HG03439 (cell line): ENCODE results near the gene SCAMP5.

Experiments
- ATAC-seq: cut with Tn5 transposase; IDR thresholded peaks from one replicate; pipeline ENCODE4 v1.9.1; 2021; ENCODE audit warnings: mild to moderate bottlenecking, moderate library complexity; ENCODE audit not compliant: unreplicated experiment

SCAMP5 gene

GRCh38 chr15:74976159-74976558, 19.2 kb upstream of the SCAMP5 start:
- ATAC-seq = no peak

DNA sequence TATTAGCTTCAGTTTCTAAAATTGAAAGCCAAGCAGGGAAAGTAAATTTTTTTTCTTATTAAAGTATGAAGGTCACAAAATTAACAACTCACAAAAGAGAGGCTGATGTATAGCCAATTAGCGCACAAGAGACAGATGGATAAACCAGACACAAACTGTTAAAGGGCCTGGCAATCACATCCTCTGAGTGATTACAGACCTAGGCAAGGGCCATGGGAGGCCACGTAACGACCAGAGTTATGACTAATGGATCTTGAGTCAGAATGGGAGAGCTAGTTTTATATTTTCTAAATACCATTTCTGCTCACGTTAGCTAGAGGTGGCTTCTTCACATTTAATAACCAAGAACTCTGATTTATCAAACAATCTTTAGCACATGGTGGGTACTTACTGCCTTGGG, 17.8 kb upstream of the SCAMP5 start:
- no peak for ATAC-seq

- ATAC-seq = no peak
These were observed 17.3 kb upstream of the SCAMP5 start for GRCh38 chr15:74978077-74978476.

DNA sequence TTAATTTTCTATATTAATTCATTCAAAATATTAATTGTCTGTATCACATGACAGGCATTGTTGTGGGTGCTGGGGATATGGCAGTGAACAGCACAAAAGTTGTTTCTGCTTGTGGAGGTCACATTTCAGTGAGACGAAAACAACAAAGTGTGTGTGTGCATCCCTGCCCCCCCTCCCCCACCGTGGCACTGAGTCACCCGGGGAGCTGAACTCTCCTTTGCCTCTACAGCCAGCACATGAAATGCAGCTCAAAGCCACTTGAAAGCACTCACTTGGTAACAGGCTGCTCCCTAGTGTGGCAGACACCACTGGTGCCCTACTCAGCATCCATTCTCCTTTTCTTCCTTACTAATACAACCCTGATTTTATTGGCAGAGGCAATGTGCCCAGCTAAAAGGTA, 16.9 kb upstream of the SCAMP5 start:
- no peak for ATAC-seq

GRCh38 chr15:74982183-74982582, 13.2 kb upstream of the SCAMP5 start:
- no peak for ATAC-seq

- no peak for ATAC-seq
These were observed 11.6 kb upstream of the SCAMP5 start for GRCh38 chr15:74983725-74984231.

DNA sequence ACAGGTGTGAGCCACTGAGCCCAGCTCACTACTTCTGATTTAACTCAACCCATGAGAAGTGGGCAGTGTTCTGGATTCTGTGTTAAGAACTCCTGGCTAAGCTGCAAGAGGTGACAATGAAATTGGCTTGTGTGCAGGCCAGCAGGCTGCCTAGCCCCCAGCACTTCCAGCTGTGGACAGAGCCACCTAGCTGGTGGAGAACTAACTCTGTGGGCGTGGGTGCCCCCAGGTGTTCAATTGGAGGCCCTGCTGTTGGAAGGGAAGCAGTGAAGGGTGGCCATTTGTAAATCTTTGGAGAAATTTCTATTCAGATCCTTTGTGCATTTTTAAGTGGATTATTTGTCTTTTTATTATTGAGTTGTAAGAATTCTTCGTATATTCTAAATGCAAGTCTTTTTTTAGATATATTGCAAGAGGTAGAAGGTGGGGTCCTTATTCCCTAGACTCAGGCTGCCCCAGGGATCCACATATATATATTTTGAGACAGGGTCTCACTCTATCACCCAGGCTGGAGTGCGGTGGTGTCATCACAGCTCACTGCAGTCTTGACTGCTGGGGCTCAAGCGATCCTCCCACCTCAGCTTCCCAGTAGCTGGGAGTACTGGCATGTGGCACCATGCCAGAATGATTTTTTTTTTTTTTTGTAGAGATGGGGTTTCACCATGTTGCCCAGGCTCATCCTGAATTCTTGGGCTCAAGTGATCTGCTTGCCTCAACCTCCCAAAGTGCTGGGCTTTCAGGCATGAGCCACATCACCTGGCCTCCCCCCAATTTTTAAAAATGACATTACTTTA, 7.2 kb upstream of the SCAMP5 start:
- ATAC-seq = no peak

GRCh38 chr15:74989527-74989926, 5.8 kb upstream of the SCAMP5 start:
- ATAC-seq = no peak

DNA sequence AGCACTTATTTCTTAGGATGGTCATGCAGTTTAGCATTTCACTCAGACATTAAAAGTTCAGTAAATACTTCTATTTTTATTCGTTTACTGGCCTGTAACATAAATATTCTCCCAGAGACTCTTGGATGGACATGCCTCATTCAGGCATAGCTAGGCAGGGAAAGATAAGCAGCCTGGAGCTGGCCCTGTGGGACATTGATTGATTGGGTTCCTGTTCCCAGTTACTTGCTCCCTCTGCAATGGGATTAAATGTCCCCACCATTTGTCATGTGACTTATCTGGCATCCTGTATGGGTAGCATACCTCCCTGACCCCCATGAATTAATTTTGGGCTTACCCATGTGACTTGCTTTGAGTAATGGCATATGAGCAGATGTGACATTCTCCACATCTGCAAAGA, 2.7 kb upstream of the SCAMP5 start:
- ATAC-seq = no peak

DNA sequence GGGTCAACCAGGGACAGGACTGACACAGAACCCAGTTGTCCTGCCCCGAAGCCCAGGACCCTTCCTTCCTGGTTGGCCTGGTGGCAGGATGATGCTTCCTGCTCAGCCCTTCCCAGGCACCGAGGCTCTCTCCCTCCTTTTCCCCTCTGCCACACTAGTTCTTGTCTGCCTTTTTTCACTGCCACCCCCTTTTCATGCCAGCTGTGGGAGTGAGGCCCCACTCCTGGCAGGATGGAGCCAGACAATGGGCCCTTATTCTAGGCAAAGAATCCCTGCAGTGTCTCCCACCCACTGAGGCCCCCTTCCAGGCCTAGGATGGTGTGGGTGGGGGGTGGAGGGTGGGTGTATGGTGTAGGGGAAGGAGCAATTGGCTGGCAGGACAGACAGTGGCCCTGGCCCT, 1.1 kb upstream of the SCAMP5 start:
- no peak for ATAC-seq

GRCh38 chr15:74994685-74995084, 678 bp upstream of the SCAMP5 start:
- ATAC-seq = no peak

- no peak for ATAC-seq
These were observed 709 bp downstream of the SCAMP5 start for GRCh38 chr15:74995779-74996765.

GRCh38 chr15:74997141-74997540, 1.8 kb downstream of the SCAMP5 start:
- no peak for ATAC-seq

DNA sequence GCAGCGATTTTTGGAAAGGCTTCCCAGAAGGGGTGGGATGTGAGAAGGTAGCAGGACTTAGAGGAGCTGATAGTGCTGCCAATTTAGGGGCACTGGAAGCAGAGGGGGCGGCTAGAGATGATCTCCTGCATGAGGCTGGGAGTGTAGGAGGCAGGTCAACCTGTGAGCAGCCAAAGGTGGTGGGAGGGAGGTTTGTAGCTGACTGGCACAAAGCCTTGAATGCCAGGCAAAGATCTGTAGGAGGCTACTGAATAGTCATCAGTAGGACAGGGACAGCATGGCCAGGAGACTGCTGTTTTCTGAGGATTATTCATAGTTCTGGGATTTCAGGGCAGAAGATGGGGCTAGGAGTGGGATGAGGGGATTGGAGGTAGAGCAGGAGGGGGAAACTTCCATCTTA, 2.2 kb downstream of the SCAMP5 start:
- no peak for ATAC-seq

GRCh38 chr15:75001310-75001709, 5.9 kb downstream of the SCAMP5 start:
- ATAC-seq = no peak

- no peak for ATAC-seq
These were observed 7.0 kb downstream of the SCAMP5 start for GRCh38 chr15:75002398-75002797.

DNA sequence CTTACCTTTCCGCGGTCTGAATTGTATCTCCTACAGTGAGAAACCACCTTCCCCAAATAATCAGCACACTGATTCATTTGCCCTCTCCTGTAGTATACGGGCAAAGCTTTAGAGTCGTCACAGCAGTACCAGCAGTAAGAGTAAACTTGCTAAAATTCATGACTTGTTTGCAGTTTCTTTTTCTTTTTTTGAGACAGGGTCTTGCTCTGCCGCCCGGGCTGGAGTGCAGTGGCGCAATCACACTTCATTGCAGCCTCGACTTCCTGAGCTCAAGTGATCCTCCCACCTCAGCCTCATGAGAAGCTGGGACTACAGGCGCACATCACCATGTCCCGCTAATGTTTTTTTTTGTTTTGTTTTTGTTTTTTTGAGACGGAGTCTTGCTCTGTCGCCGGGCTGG, 11.9 kb downstream of the SCAMP5 start:
- no peak for ATAC-seq

DNA sequence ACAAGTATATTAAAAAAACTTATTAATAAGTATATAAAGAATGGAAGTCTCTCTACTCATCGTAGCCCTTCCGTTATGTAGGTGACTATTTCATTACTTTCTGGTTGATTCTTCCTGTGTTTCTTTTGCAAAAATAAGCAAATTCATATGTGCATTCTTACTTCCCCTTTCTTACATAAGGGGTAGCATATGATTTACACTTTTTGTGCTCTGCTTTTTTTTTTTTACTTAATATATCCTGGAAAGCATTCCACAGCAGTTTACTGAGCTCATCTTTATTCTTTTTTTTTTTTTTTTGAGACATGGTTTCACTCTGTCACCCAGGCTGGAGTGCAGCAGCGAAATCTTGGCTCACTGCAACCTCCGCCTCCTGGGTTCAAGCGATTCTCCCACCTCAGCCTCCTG, 12.9 kb downstream of the SCAMP5 start:
- ATAC-seq = peak; percentile 34

GRCh38 chr15:75008629-75009326, 13.4 kb downstream of the SCAMP5 start:
- ATAC-seq = peak; percentile 59

DNA sequence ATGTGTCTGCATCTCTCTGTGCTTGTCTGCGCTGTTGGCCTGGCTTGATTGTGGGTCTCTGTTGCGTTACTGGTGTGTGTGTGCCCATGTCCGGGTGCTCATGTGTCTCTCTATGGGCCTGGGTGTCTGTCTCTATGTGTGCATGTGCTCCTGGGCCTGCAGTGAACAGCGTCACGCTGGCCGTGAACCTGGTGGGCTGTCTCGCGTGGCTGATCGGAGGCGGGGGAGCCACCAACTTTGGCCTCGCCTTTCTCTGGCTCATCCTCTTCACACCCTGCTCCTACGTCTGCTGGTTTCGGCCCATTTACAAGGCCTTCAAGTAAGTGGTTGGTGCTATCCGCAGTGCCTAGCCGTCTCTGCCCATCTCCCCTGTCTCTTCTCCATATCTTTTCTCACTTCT, 21.1 kb downstream of the SCAMP5 start:
- no peak for ATAC-seq

GRCh38 chr15:75019916-75020315, 24.6 kb downstream of the SCAMP5 start:
- ATAC-seq = no peak
